Measurements from ENCODE around the gene DLG2. TPM values are rescaled to one million over a fixed set of nuclear protein-coding genes. Genes with fewer than 3 reads are reported as not detected.

Gene DLG2
- total and polyA plus RNA-seq, 9 of the 15 experiments (the other 6 are each of a cell fraction or from before 2014, with no cell fraction given) = 0.52 to 1.6 (median 0.95) TPM

DNA sequence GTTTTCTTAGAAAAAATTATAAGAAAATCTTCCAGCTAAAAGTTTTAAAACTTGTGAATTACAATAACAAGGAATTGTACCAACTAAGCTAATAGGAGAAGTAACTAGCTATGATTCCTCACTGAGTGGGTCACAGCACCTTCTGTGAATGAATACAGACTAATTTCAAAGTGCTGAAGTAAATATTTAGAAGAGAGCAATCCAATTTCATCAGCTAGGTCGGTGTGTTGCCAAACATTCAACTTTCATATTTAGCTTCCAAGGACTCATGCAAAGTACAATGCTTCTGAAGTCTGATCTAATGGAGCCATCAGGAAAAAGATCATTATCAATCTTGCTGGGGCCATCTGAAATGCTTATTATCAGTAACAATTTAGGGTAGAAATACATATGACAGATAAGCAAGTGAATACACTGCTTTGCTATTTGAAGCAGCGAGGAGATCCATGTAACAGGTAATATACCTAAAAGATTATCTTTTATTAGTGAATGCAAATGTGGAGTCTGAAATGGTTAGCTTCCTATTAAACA lies 1590.4 kb downstream of the DLG2 start (continued):
- no peak for TF ChIP-seq ZFP36 (IDR thresholded peaks at IDR 0.05; ENCODE audit: low read depth, low read length, partially characterized antibody)
- no peak for TF ChIP-seq SIN3A (IDR thresholded peaks at IDR 0.05; ENCODE audit: borderline replicate concordance in 2 of 2, control insufficient read depth in 1 of 2, low read depth in 2 of 2, low read length in 2 of 2)
- TF ChIP-seq ZNF639 (CRISPR knock-in tag; conservative IDR thresholded peaks at IDR 0.05 in 1 of 2, IDR thresholded peaks at IDR 0.05 in 1 of 2) = no peak
- no peak for TF ChIP-seq NCOA4 (IDR thresholded peaks at IDR 0.05; ENCODE audit: partially characterized antibody)
- TF ChIP-seq SUPT5H (IDR thresholded peaks at IDR 0.05) = no peak

DNA sequence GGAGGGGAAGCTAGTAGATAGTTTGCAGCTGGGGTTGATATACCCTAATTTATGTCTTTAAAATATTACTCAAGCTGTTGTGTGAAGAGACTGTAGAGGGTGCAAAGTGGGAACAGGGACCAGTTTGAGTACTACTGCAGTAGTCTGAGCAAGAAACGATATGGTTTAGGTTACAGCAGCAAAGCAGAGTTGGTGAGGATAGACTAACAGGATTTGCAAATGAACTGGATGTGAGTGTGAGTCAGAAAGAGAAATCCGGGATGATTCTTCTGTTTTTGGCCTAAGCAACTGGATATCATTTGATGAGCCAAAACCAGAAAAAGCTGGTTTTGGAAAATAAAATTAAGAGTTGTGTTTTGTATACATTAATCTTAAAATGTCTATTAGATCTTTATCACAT lies 1591.5 kb downstream of the DLG2 start:
- ATAC-seq (no peak), FAIRE-seq (no peak), DNase-seq (ENCODE audit: extremely low read depth in 1 of 4, low spot score in 3 of 4) (no peak)
- H2AFZ ChIP-seq (ENCODE audit: low read depth, low read length) = no peak overlapping the region
- no peak overlapping the region for H3K4me2 ChIP-seq (ENCODE audit: insufficient read depth, low read length)
- no TSS peak for BruUV-seq (replicated peaks)
- no peaks in the 10 kb centered on the region for H3K4me1 ChIP-seq (replicated peaks in 1 of 2; ENCODE audit: control insufficient read depth in 2 of 2, insufficient read depth in 2 of 2, low read length in 2 of 2)
- TF ChIP-seq ELF2 (CRISPR knock-in tag; IDR thresholded peaks at IDR 0.05) (no peak), NCOA2 (IDR thresholded peaks at IDR 0.05; ENCODE audit: partially characterized antibody in 2 of 2) (no peak), ZNF507 (tag; conservative IDR thresholded peaks at IDR 0.05) (no peak), MTA3 (IDR thresholded peaks at IDR 0.05; ENCODE audit: borderline replicate concordance) (no peak), CXXC5 (CRISPR knock-in tag; IDR thresholded peaks at IDR 0.05) (no peak), JUN (IDR thresholded peaks at IDR 0.05; ENCODE audit: borderline replicate concordance, low read depth, low read length) (no peak), JUN (CRISPR knock-in tag; IDR thresholded peaks at IDR 0.05; ENCODE audit: borderline replicate concordance) (no peak), HNRNPLL (IDR thresholded peaks at IDR 0.05; ENCODE audit: low read depth, low read length, poor library complexity, severe bottlenecking) (no peak), ZNF778 (CRISPR knock-in tag; IDR thresholded peaks at IDR 0.05) (no peak), POLR3G (IDR thresholded peaks at IDR 0.05; ENCODE audit: extremely low read depth, insufficient read length, insufficient replicate concordance) (no peak), WHSC1 (IDR thresholded peaks at IDR 0.05; ENCODE audit: low read length) (no peak), MCM7 (IDR thresholded peaks at IDR 0.05) (no peak)
- TF ChIP-seq, protein P1, sequence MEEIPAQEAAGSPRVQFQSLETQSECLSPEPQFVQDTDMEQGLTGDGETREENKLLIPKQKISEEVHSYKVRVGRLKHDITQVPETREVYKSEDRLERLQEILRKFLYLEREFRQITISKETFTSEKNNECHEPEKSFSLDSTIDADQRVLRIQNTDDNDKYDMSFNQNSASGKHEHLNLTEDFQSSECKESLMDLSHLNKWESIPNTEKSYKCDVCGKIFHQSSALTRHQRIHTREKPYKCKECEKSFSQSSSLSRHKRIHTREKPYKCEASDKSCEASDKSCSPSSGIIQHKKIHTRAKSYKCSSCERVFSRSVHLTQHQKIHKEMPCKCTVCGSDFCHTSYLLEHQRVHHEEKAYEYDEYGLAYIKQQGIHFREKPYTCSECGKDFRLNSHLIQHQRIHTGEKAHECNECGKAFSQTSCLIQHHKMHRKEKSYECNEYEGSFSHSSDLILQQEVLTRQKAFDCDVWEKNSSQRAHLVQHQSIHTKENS (CRISPR knock-in tag; IDR thresholded peaks at IDR 0.05) = no peak
- 0% methylated on average over 2 of the region's 2 CpGs for WGBS (ENCODE audit: insufficient coverage, low coverage, missing lambda C conversion rate)
- ChIA-PET CTCF (ENCODE audit: low intra/inter-chr PET ratio) (no interaction called here), POLR2A (interaction anchor here (0.6 kb wide), 1 partner anchor 167 kb away, joined by 3 read pairs; no protein-coding TSS in a partner anchor)
- no peaks in the 10 kb centered on the region for H3K27me3 ChIP-seq (ENCODE audit: control insufficient read depth in 2 of 2, insufficient read depth in 2 of 2, low read length in 2 of 2)
- H3K9ac ChIP-seq (ENCODE audit: insufficient read depth in 1 of 2, low read depth in 2 of 2, low read length in 2 of 2) = no peak overlapping the region
- H3K36me3 ChIP-seq (ENCODE audit: control insufficient read depth, insufficient read depth, low read length) = no peaks in the 10 kb centered on the region
- no peaks in the 10 kb centered on the region for H4K20me1 ChIP-seq (replicated peaks; ENCODE audit: control insufficient read depth, insufficient read depth, low read length)
- H3K27ac ChIP-seq (ENCODE audit: extremely low read depth, low read depth, low read length) = no peak overlapping the region
- H3K9me1 ChIP-seq (ENCODE audit: control insufficient read depth, insufficient read depth, low read length) = no peaks in the 10 kb centered on the region
- H3K4me3 ChIP-seq = no peak overlapping the region
- intact Hi-C loops (cut with micrococcal nuclease) = no loop called here
- H3K79me2 ChIP-seq (ENCODE audit: control insufficient read depth, insufficient read depth, low read length) = no peaks in the 10 kb centered on the region
- in situ Hi-C loops (cut with MboI) = no loop called here
- 0 out of 2 replicates have a peak, but pooled peaks cover 2% of the 10 kb centered on the region for H3K9me3 ChIP-seq (replicated peaks; ENCODE audit: control insufficient read depth, insufficient read depth, low read depth, low read length)

Data from K562 (cell line).